Eye (tissue), 1 donor: ENCODE data around the gene TCIRG1.

Experiments used
- DNase-seq: peaks from one replicate; pipeline ENCODE4 v3.0.0-alpha.2; 2015

Gene TCIRG1

GRCh38 chr11:68037411-68038225 lies 1.2 kb upstream of the TCIRG1 start:
- no peak for DNase-seq

GRCh38 chr11:68038226-68038717 lies 553 bp upstream of the TCIRG1 start:
- no peak for DNase-seq

- no peak for DNase-seq
These were observed 781 bp downstream of the TCIRG1 start for GRCh38 chr11:68039526-68040086.

- DNase-seq, result peak; percentile 45
These were observed 1.5 kb downstream of the TCIRG1 start for GRCh38 chr11:68040101-68040956.

GRCh38 chr11:68040957-68041591 lies 2.2 kb downstream of the TCIRG1 start:
- no peak for DNase-seq

- no peak for DNase-seq
These were observed 2.9 kb downstream of the TCIRG1 start for GRCh38 chr11:68041617-68042218.

GRCh38 chr11:68042219-68043028 lies 3.6 kb downstream of the TCIRG1 start:
- DNase-seq, result no peak

- DNase-seq, result no peak
These were observed 4.2 kb downstream of the TCIRG1 start for GRCh38 chr11:68043029-68043348.

GRCh38 chr11:68043349-68044144 lies 4.7 kb downstream of the TCIRG1 start:
- no peak for DNase-seq

GRCh38 chr11:68044145-68044813 lies 5.5 kb downstream of the TCIRG1 start:
- no peak for DNase-seq

GRCh38 chr11:68044898-68045351 lies 6.1 kb downstream of the TCIRG1 start:
- no peak for DNase-seq

- DNase-seq, result no peak
These were observed 8.8 kb downstream of the TCIRG1 start for GRCh38 chr11:68047437-68048290.

GRCh38 chr11:68048681-68049508 lies 10.1 kb downstream of the TCIRG1 start:
- no peak for DNase-seq

- no peak for DNase-seq
These were observed 10.9 kb downstream of the TCIRG1 start for GRCh38 chr11:68049509-68050370.

GRCh38 chr11:68050371-68050841 lies 11.6 kb downstream of the TCIRG1 start:
- DNase-seq, result no peak

GRCh38 chr11:68051191-68052136 lies 12.6 kb downstream of the TCIRG1 start:
- DNase-seq, result no peak
